C4-2B (cell line): ENCODE measurements around the gene SH2D3C.

ENCODE experiments used
- CTCF ChIP-seq: fragments of 450-650 bp; conservative IDR thresholded peaks from 2 replicates; pipeline ENCODE4 v1.5.1; 2017; ENCODE audit warnings: mild to moderate bottlenecking
- ZFX ChIP-seq: fragments of 450-650 bp; IDR thresholded peaks from 2 replicates; pipeline ENCODE4 v1.6.1; 2017

GRCh38 chr9:127765418-127765817, 13.0 kb downstream of the SH2D3C start:
- TF ChIP-seq CTCF (no peak), ZFX (no peak)
